Osteoblast (primary cell): ENCODE measurements around the gene SSTR5. TPM values are rescaled to one million over a fixed set of nuclear protein-coding genes. Genes with fewer than 3 reads are reported as not detected.

Experiments used
- DNase-seq: peaks from one replicate; pipeline ENCODE4 v3.0.0; 2011; ENCODE audit warnings: low spot score, mixed read lengths; ENCODE audit not compliant: insufficient read length; ENCODE audit errors: missing footprints
- H2AFZ ChIP-seq: 2 replicates; pipeline ENCODE4 v1.6.0; 2011; ENCODE audit warnings: mild to moderate bottlenecking, low read length
- H3K27ac ChIP-seq: 2 replicates; pipeline ENCODE4 v1.5.1; 2011; ENCODE audit warnings: mild to moderate bottlenecking, low read depth, low read length, moderate library complexity
- H3K27me3 ChIP-seq: 2 replicates; pipeline ENCODE4 v1.6.0; 2012; ENCODE audit warnings: mild to moderate bottlenecking, control low read depth, inconsistent platforms, low read length, moderate library complexity; ENCODE audit not compliant: insufficient read depth
- H3K36me3 ChIP-seq: 2 replicates; pipeline ENCODE4 v1.5.1; 2011; ENCODE audit warnings: mild to moderate bottlenecking, low read length, control low read depth, moderate library complexity; ENCODE audit not compliant: insufficient read depth
- H3K4me1 ChIP-seq: 2 replicates; pipeline ENCODE4 v1.5.1; 2011; ENCODE audit warnings: mild to moderate bottlenecking, low read length, control low read depth, moderate library complexity; ENCODE audit not compliant: insufficient read depth
- H3K4me2 ChIP-seq: 2 replicates; pipeline ENCODE4 v1.6.0; 2011; ENCODE audit warnings: mild to moderate bottlenecking, low read length; ENCODE audit not compliant: insufficient read depth
- H3K4me3 ChIP-seq: fragments of 200-600 bp; sonication (generic); 3 replicates; pipeline ENCODE4 v1.5.1; 2012; ENCODE audit warnings: mild to moderate bottlenecking, low read length, inconsistent platforms; ENCODE audit not compliant: insufficient read depth
- H3K79me2 ChIP-seq: 2 replicates; pipeline ENCODE4 v1.6.0; 2012; ENCODE audit warnings: mild to moderate bottlenecking, low read length, control low read depth, inconsistent platforms; ENCODE audit not compliant: insufficient read depth
- H3K9me3 ChIP-seq: 2 replicates; pipeline ENCODE4 v1.5.1; 2011; ENCODE audit warnings: low read depth, low read length, control low read depth
- H4K20me1 ChIP-seq: 2 replicates; pipeline ENCODE4 v1.6.0; 2012; ENCODE audit warnings: mild to moderate bottlenecking, low read length, control low read depth; ENCODE audit not compliant: insufficient read depth
- CTCF ChIP-seq: IDR thresholded peaks from 2 replicates; pipeline ENCODE4 v1.5.1; 2011; ENCODE audit warnings: mild to moderate bottlenecking, low read depth, low read length, moderate library complexity; ENCODE audit errors: extremely low read depth
- total RNA-seq: library from RNA; depleted of rRNA; stranded (reverse); fragments of >200 nt; gene quantifications from 2 replicates; pipeline ENCODE4 v1.2.3, GENCODE V29; 2012

The SSTR5 gene
- total RNA-seq, 1 donor = not detected

- H4K20me1 ChIP-seq = no peaks in the 10 kb centered on the region
- peaks cover 21% of the 10 kb centered on the region for H3K27me3 ChIP-seq
- H3K4me2 ChIP-seq = no peak overlapping the region
- no peak for TF ChIP-seq CTCF
- no peak overlapping the region for H2AFZ ChIP-seq
- no peak for DNase-seq
- H3K27ac ChIP-seq = no peak overlapping the region
- H3K4me3 ChIP-seq = no peak overlapping the region
- no peaks in the 10 kb centered on the region for H3K4me1 ChIP-seq
- no peaks in the 10 kb centered on the region for H3K9me3 ChIP-seq
- H3K79me2 ChIP-seq = no peaks in the 10 kb centered on the region
- H3K36me3 ChIP-seq = no peaks in the 10 kb centered on the region
These were observed 43.3 kb upstream of the SSTR5 start for GRCh38 chr16:1029259-1029545.

GRCh38 chr16:1030473-1030901, 42.1 kb upstream of the SSTR5 start:
- Histone ChIP-seq H3K4me3 (no peak overlapping the region), H3K27ac (no peak overlapping the region), H3K27me3 (peaks cover 18% of the 10 kb centered on the region), H3K36me3 (no peaks in the 10 kb centered on the region), H3K4me1 (no peaks in the 10 kb centered on the region), H4K20me1 (no peaks in the 10 kb centered on the region), H2AFZ (no peak overlapping the region), H3K9me3 (no peaks in the 10 kb centered on the region), H3K79me2 (no peaks in the 10 kb centered on the region), H3K4me2 (no peak overlapping the region)
- no peak for DNase-seq
- TF ChIP-seq CTCF = no peak

- no peak overlapping the region for H3K27ac ChIP-seq
These were observed 40.9 kb upstream of the SSTR5 start for GRCh38 chr16:1031666-1032065.

GRCh38 chr16:1032607-1033006, 39.9 kb upstream of the SSTR5 start:
- Histone ChIP-seq H3K4me1 (no peaks in the 10 kb centered on the region), H3K4me2 (no peak overlapping the region), H3K36me3 (no peaks in the 10 kb centered on the region), H3K27me3 (peaks cover 10% of the 10 kb centered on the region), H3K9me3 (no peaks in the 10 kb centered on the region), H3K79me2 (no peaks in the 10 kb centered on the region), H3K4me3 (no peak overlapping the region), H3K27ac (no peak overlapping the region), H2AFZ (no peak overlapping the region), H4K20me1 (no peaks in the 10 kb centered on the region)
- no peak for DNase-seq
- TF ChIP-seq CTCF = no peak

More at GRCh38 chr16:1031666-1032065, 40.9 kb upstream of the SSTR5 start:
- Histone ChIP-seq H3K4me3 (no peak overlapping the region), H3K27me3 (peaks cover 12% of the 10 kb centered on the region), H3K9me3 (no peaks in the 10 kb centered on the region), H3K79me2 (no peaks in the 10 kb centered on the region), H3K4me2 (no peak overlapping the region), H2AFZ (no peak overlapping the region), H4K20me1 (no peaks in the 10 kb centered on the region), H3K4me1 (no peaks in the 10 kb centered on the region), H3K36me3 (no peaks in the 10 kb centered on the region)
- no peak for DNase-seq
- TF ChIP-seq CTCF = no peak
